BLaER1 treated with 17β-estradiol and CSF1 and Interleukin-3, amounts not matched to agents 10 nM and 100 nM (cell line): Measurements from ENCODE around the gene PPP2R2D.

Experiments used
- H3K27ac ChIP-seq, 11 experiments: shearing (Covaris generic); formaldehyde crosslinking; 2 replicates each; pipeline ENCODE4 v1.8.1; 2022
- H3K27me3 ChIP-seq, 11 experiments: shearing (Covaris generic); formaldehyde crosslinking; 2 replicates each; pipeline ENCODE4 v1.8.1; 2022
- H3K36me3 ChIP-seq, 11 experiments: shearing (Covaris generic); formaldehyde crosslinking; 2 replicates each; pipeline ENCODE4 v1.8.1; 2022
- H3K4me1 ChIP-seq, 10 experiments: shearing (Covaris generic); formaldehyde crosslinking; 2 replicates each; pipeline ENCODE4 v1.8.1; 2022
- H3K4me2 ChIP-seq, 11 experiments: shearing (Covaris generic); formaldehyde crosslinking; 2 replicates each; pipeline ENCODE4 v1.8.1; 2022
- H3K4me3 ChIP-seq, 10 experiments: shearing (Covaris generic); formaldehyde crosslinking; 2 replicates each; pipeline ENCODE4 v1.8.1; 2022
- H3K9ac ChIP-seq, 11 experiments: shearing (Covaris generic); formaldehyde crosslinking; 2 replicates each; pipeline ENCODE4 v1.8.1; 2022
- H3K9me3 ChIP-seq, 11 experiments: shearing (Covaris generic); formaldehyde crosslinking; replicated peaks in 1 of 11; 2 replicates each; pipeline ENCODE4 v1.8.1; 2022
- H4K20me1 ChIP-seq, 11 experiments: shearing (Covaris generic); formaldehyde crosslinking; 2 replicates each; pipeline ENCODE4 v1.8.1; 2022
- Cebpa-rat ChIP-seq, 11 experiments: shearing (Covaris generic); IDR thresholded peaks; 2 replicates each; pipeline ENCODE4 v1.8.1; 2022

The PPP2R2D gene

DNA sequence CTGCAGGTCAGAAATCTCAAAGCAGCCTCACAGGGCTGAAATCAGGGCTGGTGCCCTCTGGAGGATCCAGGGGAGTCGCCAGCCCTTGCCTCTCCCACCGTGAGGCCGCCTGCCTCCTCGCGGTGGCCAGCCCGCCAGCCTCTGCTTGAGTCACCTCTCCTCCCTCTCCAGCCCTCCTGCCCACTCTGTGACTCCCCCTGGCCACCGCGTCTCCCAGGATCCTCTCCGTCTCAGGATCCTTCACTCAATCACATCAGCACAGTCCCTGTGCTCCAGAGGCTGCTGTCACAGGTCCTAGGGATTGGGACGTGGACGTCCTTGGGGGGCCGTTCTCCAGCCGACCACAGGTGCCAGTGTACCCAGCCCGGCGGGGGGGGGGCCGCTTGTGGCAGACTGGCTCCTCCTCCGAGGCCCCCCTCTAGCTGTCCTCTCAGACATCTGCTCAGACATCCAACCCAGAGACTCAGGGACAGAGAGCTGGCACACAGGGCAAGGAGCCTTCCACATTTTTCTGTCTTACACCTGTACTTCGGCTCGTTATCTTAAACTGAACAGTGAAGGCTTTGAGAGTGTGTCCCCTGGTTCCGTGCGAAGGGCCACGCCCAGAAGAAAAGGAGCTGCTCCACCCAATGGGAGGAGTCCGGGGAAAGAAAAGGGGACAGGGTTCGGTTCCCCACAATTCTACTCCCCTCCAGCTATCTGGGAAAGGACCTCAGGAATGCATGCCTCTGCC, 9.4 kb upstream of the PPP2R2D start:
- Histone ChIP-seq H3K27me3 (peaks cover 0 to under 1% (median 0%) of the 10 kb centered on the region in 11 experiments; a peak in 1 of 22 replicates), H3K4me1 (peaks cover 0 to 42% (median 25%) of the 10 kb centered on the region in 10 experiments; a peak in 18 of 20 replicates), H4K20me1 (no peaks in the 10 kb centered on the region; a peak in 1 of 22 replicates), H3K9ac (peak overlapping the region in 2 of 11 experiments; percentile 15 to 25; a peak in 1 of 22 replicates), H3K9me3 (0 out of 22 replicates have a peak, but pooled peaks cover 0 to 5% (median 0%) of the 10 kb centered on the region in 11 experiments), H3K4me3 (no peak overlapping the region), H3K36me3 (no peaks in the 10 kb centered on the region), H3K4me2 (peak overlapping the region in 8 of 11 experiments; percentile 24 to 79 (median 64); a peak in 15 of 22 replicates), H3K27ac (peak overlapping the region in 1 of 11 experiments; percentile 15; a peak in 1 of 22 replicates)
- TF ChIP-seq Cebpa-rat (IDR thresholded peaks at IDR 0.05) = no peak

DNA sequence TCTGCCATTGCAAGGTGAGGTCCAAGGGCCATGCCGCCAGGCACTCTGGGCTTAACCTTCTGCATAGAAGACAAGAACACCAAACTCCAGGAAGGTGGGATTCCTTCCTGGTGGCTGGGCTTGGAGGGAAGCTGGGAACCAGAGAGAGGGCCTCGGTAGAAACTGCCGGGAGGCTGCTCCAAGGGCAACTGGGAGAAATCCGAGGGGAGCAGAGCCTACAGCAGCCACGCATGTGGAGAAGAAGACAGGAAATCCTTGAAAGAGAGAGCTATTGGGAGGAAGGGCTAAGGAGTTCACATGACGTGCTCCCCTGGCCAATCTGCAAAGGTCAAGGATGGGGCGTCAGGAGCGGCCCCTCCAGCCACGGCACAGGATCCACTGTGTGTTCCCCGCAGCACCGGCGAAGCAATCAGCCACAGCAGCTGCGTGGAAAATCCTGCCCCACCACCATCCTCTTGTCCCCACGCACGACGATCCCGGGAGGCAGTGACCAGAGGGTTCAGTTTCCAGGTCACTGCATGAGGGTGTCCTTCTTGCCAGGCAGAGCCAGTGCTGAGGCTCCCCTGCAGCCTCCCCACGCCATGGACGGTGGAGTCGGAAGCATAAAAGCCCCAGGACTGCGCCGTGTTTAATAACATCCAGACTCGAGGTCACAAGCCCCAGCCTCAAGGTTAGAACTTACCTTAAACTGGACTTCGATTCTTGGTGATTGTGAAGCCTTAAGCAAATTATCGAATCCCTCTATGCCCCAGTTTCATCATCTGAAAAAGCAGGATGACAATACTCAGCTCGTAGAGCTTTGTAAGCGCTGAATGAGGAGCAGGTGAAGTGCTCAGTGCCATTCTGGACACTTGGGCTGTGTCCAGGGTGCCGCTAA, 8.6 kb upstream of the PPP2R2D start:
- Histone ChIP-seq H3K36me3 (no peaks in the 10 kb centered on the region), H3K27ac (no peak overlapping the region), H3K27me3 (no peaks in the 10 kb centered on the region), H3K4me2 (peak overlapping the region in 4 of 11 experiments; percentile 60 to 79 (median 70); a peak in 2 of 22 replicates), H4K20me1 (no peaks in the 10 kb centered on the region; a peak in 1 of 22 replicates), H3K4me1 (peaks cover 4 to 42% (median 26%) of the 10 kb centered on the region in 10 experiments), H3K9me3 (0 out of 22 replicates have a peak, but pooled peaks cover 0 to 5% (median 0%) of the 10 kb centered on the region in 11 experiments), H3K9ac (no peak overlapping the region), H3K4me3 (no peak overlapping the region)
- no peak for TF ChIP-seq Cebpa-rat (IDR thresholded peaks at IDR 0.05)

DNA sequence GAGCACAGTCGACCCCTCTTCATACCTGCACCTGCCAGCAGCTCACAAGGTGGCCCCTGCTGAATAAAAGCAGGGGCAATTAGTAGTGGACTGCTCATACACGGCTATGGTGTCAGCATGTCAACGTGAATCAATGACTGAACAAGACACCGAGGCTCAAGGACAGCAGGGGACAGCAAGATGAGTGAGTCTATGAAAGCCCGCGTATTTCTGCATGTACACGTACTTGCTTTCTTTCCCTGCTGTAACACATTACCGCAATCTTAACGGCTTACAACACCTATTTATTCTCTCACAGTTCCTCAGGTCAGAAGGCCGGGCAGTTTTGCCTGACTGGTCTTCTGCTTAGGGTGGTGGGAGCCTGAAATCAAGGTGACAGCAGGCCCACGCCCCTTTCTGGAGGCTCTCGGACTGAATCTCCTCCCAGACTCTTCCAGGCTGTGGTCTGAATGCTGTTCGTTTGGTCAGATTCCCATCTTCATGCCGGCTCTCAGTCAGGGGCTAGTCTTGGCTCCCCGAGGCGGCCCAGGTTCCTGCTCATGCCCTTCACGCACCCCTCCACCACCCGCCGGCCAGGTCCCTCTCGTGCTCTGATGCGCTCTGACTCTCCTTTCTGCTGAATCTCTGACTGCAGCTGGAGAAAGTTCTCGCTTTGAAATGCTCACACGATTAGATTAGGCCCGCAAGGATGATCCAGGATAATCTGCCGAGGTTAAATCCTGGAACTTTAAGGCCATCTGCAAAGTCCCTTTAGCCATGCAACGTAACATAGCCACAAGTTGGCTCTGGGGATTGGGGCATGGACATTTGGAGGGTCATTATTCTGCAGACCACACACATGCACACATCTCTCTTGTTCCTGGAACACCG, 7.8 kb upstream of the PPP2R2D start:
- Histone ChIP-seq H3K36me3 (no peaks in the 10 kb centered on the region), H3K27me3 (no peaks in the 10 kb centered on the region)

DNA sequence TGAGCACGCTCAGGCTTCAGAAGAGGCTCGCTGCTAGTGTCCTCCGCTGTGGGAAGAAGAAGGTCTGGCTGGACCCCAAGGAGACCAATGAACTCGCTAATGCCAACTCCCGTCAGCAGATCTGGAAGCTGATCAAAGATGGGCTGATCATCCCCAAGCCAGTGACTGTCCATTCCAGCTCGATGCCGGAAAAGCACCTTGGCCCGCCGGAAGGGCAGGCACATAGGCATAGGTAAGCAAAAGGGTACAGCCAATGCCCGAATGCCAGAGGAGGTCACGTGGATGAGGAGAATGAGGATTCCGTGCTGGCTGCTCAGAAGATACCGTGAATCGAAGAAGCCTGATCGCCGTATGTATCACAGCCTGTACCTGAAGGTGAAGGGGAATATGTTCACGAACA, 5.7 kb upstream of the PPP2R2D start:
- H3K27me3 ChIP-seq = no peaks in the 10 kb centered on the region
- H3K9ac ChIP-seq = no peak overlapping the region
- no peak for TF ChIP-seq Cebpa-rat (IDR thresholded peaks at IDR 0.05)
- H4K20me1 ChIP-seq = peaks cover 0 to 7% (median 0%) of the 10 kb centered on the region in 11 experiments; a peak in 1 of 22 replicates
- H3K4me2 ChIP-seq = no peak overlapping the region; a peak in 1 of 22 replicates
- H3K4me1 ChIP-seq = peaks cover 14 to 65% (median 52%) of the 10 kb centered on the region in 10 experiments
- H3K36me3 ChIP-seq = no peaks in the 10 kb centered on the region
- H3K9me3 ChIP-seq = no peaks in the 10 kb centered on the region
- no peak overlapping the region for H3K27ac ChIP-seq
- H3K4me3 ChIP-seq = no peak overlapping the region

More for the DNA sequence above, 7.8 kb upstream of the PPP2R2D start:
- Histone ChIP-seq H4K20me1 (no peaks in the 10 kb centered on the region; a peak in 1 of 22 replicates), H3K4me3 (no peak overlapping the region), H3K27ac (no peak overlapping the region), H3K9me3 (0 out of 22 replicates have a peak, but pooled peaks cover 0 to 4% (median 0%) of the 10 kb centered on the region in 11 experiments), H3K4me2 (no peak overlapping the region), H3K4me1 (peaks cover 8 to 45% (median 33%) of the 10 kb centered on the region in 10 experiments), H3K9ac (no peak overlapping the region)
- no peak for TF ChIP-seq Cebpa-rat (IDR thresholded peaks at IDR 0.05)

DNA sequence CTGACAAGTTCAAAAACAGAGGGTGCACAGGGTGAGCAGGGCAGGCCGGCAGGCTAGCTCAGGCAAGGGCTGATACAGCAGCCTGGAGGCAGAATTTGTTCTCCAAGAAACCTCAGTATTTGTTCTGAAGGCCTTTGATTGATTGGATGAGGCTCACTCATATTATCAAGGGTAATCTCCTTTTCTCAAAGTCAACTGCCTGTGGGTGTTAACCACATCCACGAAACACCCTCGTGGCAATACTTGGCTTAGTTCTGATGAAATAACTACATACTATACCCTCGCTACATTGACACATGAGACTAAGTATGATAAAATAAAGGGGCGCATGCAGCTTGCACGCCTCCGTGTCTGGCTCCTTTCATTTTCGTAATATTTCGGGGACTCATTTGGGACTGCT, 4.4 kb upstream of the PPP2R2D start:
- peak in 2 of 11 experiments; percentile 10 to 62; a peak in 1 of 22 replicates for TF ChIP-seq Cebpa-rat (IDR thresholded peaks at IDR 0.05)
- Histone ChIP-seq H3K9me3 (no peaks in the 10 kb centered on the region), H4K20me1 (peaks cover 0 to 7% (median under 1%) of the 10 kb centered on the region in 11 experiments; a peak in 6 of 22 replicates), H3K27me3 (no peaks in the 10 kb centered on the region), H3K4me3 (no peak overlapping the region), H3K4me2 (peak overlapping the region in 10 of 11 experiments; percentile 66 to 98 (median 86); a peak in 17 of 22 replicates), H3K36me3 (no peaks in the 10 kb centered on the region), H3K4me1 (peaks cover 14 to 53% (median 41%) of the 10 kb centered on the region in 10 experiments), H3K27ac (peak overlapping the region in 3 of 11 experiments; percentile 39 to 79 (median 63); a peak in 4 of 22 replicates), H3K9ac (peak overlapping the region in 2 of 11 experiments; percentile 32 to 66; a peak in 2 of 22 replicates)

DNA sequence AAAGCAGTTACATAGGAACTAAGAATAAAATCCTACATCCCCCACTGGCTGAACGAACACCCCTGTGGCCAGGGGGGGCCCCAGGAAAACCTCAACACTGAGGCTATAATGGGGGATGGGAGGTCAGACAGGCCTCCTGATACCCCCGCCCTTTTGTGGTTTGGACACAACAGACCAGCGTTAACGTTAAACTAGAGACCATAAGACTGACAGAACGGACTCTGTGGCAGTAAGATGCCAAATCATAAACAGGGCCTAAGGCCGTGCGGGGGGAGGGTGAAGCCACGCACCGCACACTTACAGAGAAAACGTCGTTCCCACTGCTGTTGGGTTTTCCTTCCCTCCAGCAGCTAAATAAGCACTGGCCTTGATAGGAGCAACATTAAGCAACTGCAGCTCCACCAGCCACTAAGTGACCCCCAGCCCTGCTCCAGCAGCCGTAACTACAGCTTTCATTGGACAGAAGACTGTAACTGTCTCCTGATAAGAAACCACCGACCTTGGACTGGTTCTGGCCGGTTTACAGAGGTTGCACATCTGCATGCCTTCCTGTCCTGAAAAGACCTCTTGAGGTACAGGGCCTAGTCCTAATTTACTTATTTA, 3.4 kb upstream of the PPP2R2D start:
- Histone ChIP-seq H3K4me3 (no peak overlapping the region), H3K36me3 (no peaks in the 10 kb centered on the region; a peak in 1 of 22 replicates), H3K27ac (peak overlapping the region in 8 of 11 experiments; percentile 2 to 79 (median 48); a peak in 15 of 22 replicates), H3K4me2 (peak overlapping the region; percentile 66 to 98 (median 86)), H3K4me1 (peaks cover 20 to 50% (median 45%) of the 10 kb centered on the region in 10 experiments), H3K9me3 (no peaks in the 10 kb centered on the region), H4K20me1 (peaks cover 6 to 16% (median 10%) of the 10 kb centered on the region in 11 experiments; a peak in 20 of 22 replicates), H3K9ac (peak overlapping the region in 7 of 11 experiments; percentile 32 to 66 (median 39); a peak in 11 of 22 replicates), H3K27me3 (no peaks in the 10 kb centered on the region)
- no peak for TF ChIP-seq Cebpa-rat (IDR thresholded peaks at IDR 0.05)

DNA sequence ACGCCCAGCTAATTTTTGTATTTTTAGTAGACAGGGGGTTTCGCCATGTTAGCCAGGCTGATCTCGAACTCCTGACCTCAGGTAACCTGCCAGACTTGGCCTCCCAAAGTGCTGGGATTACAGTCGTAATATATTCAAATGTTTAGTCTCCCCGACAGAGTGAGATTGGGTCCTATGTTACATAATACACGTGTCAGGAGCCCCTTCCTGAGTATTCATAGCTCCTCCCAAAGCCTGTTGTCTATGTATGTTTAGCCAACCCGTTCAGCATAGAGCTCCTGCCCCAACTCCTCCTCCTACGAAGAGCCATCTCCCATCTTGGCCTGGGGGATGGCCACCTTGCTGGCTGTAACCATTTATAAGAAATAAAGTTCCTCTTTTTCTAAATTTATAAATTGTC, 2.7 kb upstream of the PPP2R2D start:
- Histone ChIP-seq H3K27ac (no peak overlapping the region; a peak in 1 of 22 replicates), H3K4me1 (peaks cover 27 to 57% (median 52%) of the 10 kb centered on the region in 10 experiments), H3K9me3 (no peaks in the 10 kb centered on the region), H3K4me2 (peak overlapping the region in 8 of 11 experiments; percentile 85 to 98 (median 87); a peak in 16 of 22 replicates), H4K20me1 (peaks cover 13 to 22% (median 17%) of the 10 kb centered on the region in 11 experiments; a peak in 20 of 22 replicates), H3K27me3 (no peaks in the 10 kb centered on the region), H3K36me3 (peaks cover 0 to 6% (median 4%) of the 10 kb centered on the region in 11 experiments; a peak in 6 of 22 replicates), H3K4me3 (no peak overlapping the region), H3K9ac (no peak overlapping the region)
- TF ChIP-seq Cebpa-rat (IDR thresholded peaks at IDR 0.05) = no peak
